RWPE2 (cell line): Measurements from ENCODE around the gene KRTAP10-1.

Experiments
- ATAC-seq: fragments of 200-7000 bp; cut with Tn5 transposase; 3 replicates; pipeline ENCODE4 v1.9.1; 2021; ENCODE audit warnings: low read depth
- DNase-seq: peaks from one replicate; pipeline ENCODE4 v3.0.0-alpha.2; 2020; ENCODE audit warnings: low spot score
- H3K27ac ChIP-seq: fragments of 450-650 bp; 2 replicates; pipeline ENCODE4 v1.5.1; 2017; ENCODE audit warnings: mild to moderate bottlenecking; ENCODE audit not compliant: poor library complexity, severe bottlenecking
- H3K27me3 ChIP-seq: fragments of 250-450 bp; sonication (Bioruptor Pico); 2 replicates; pipeline ENCODE4 v1.5.1; 2021; ENCODE audit warnings: mild to moderate bottlenecking, moderate library complexity; ENCODE audit not compliant: insufficient read depth, poor library complexity, severe bottlenecking
- H3K36me3 ChIP-seq: fragments of 250-450 bp; sonication (Bioruptor Pico); 2 replicates; pipeline ENCODE4 v1.5.1; 2020; ENCODE audit warnings: low read depth, mild to moderate bottlenecking, moderate library complexity
- H3K4me1 ChIP-seq: fragments of 250-450 bp; sonication (Bioruptor Pico); 2 replicates; pipeline ENCODE4 v1.5.1; 2021; ENCODE audit warnings: mild to moderate bottlenecking, moderate library complexity; ENCODE audit not compliant: insufficient read depth, poor library complexity, severe bottlenecking
- H3K4me3 ChIP-seq: fragments of 250-450 bp; sonication (Bioruptor Pico); 2 replicates; pipeline ENCODE4 v1.5.1; 2021; ENCODE audit warnings: mild to moderate bottlenecking, moderate library complexity; ENCODE audit not compliant: severe bottlenecking
- H3K9me3 ChIP-seq: fragments of 250-450 bp; sonication (Bioruptor Pico); 2 replicates; pipeline ENCODE4 v1.5.1; 2021; ENCODE audit warnings: mild to moderate bottlenecking, moderate library complexity; ENCODE audit not compliant: severe bottlenecking
- CTCF ChIP-seq: fragments of 450-650 bp; IDR thresholded peaks from one replicate; pipeline ENCODE4 v1.5.1; 2017; ENCODE audit warnings: mild to moderate bottlenecking, moderate library complexity; ENCODE audit not compliant: poor library complexity, severe bottlenecking

Gene KRTAP10-1

DNA sequence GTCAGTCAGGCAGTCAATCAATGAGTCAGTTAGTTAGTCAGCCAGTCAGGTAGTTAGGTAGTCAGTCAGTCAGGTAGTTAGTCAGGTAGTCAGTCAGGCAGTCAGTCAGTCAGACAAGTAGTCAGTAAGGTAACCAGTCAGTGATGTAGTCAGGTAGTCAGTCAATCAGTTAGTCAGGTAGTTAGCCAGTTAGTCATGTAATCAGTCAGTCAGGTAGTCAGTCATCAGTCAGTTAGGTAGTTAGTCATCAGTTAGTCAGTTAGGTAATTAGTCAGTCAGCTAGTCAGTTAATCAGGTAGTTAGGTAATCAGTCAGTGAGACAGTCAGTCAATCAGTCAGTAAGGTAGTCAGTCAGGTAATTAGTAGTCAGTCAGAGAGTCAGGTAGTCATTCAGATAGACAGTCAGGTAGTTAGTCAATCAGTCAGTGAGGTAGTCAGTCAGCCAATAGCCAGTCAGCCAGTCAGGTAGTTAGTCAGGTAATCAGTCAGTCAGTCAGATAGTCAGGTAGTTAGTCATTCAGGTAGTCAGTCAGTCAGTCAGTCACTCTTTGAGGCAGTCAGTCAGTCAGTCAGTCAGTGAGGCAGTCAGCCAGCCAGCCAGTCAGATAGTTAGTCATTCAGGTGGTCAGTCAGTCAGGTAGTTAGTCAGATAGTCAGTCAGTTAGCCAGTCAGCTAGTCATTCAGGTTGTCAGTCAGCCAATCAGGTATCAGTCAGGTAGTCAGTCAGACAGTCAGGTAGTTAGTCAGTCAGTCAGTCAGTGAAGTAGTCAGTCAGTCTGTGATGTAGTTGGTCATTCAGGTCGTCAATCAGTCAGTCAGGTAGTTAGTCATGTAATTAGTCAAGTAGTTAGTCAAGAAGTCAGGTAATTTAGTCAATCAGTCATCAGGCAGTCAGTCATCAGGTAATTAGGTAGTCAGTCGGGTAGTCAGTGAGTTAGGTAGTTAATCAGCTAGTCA lies 15.3 kb downstream of the KRTAP10-1 start:
- no peak overlapping the region for H3K4me3 ChIP-seq
- H3K9me3 ChIP-seq = peaks cover 7% of the 10 kb centered on the region
- H3K27me3 ChIP-seq = no peaks in the 10 kb centered on the region
- H3K36me3 ChIP-seq = no peaks in the 10 kb centered on the region
- no peak for TF ChIP-seq CTCF
- no peak overlapping the region for H3K27ac ChIP-seq
- no peak for ATAC-seq
- H3K4me1 ChIP-seq = no peaks in the 10 kb centered on the region
- no peak for DNase-seq

DNA sequence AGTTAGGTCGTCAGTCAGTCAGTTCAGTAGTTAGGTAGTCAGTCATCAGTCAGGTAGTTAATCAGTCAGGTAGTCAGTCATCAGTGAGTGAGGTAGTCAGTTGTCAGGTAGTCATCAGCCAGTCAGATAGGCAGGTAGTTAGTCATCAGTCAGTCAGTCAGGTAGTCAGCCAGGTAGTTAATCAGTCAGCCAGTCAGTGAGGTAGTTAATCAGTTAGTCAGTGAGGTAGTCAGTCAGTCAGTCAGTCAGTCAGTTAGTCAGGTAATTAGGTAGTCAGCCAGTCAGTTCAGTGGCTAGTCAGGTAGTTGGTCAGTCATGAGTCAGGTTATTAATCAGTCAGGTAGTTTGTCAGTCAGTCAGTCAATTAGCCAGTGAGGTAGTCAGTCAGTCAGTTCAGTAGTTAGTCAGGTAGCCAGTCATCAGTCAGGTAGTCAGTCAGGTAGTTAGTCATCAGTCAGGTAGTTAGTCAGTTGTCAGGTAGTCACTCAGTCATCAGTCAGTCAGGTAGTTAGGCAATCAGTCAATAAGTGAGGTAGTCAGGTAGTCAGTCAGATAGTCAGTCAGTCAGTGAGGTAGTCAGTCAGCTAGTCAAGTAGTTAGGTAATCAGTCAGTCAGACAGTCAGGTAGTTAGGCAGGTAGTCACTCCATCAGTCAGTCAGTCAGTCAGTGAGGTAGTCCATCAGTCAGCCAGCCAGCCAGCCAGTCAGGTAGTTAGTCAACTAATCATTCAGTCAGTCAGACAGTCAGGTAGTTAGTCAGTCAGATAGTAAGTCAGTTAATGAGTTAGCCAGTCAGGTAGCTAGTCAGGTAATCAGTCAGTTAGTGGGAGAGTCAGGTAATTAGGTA lies 16.2 kb downstream of the KRTAP10-1 start:
- no peak for TF ChIP-seq CTCF
- no peaks in the 10 kb centered on the region for H3K27me3 ChIP-seq
- no peaks in the 10 kb centered on the region for H3K36me3 ChIP-seq
- H3K27ac ChIP-seq = no peak overlapping the region
- no peaks in the 10 kb centered on the region for H3K4me1 ChIP-seq
- no peak; the same call in 2 of the 3 replicates for ATAC-seq
- no peak overlapping the region for H3K4me3 ChIP-seq
- H3K9me3 ChIP-seq = peaks cover 7% of the 10 kb centered on the region
- no peak for DNase-seq

DNA sequence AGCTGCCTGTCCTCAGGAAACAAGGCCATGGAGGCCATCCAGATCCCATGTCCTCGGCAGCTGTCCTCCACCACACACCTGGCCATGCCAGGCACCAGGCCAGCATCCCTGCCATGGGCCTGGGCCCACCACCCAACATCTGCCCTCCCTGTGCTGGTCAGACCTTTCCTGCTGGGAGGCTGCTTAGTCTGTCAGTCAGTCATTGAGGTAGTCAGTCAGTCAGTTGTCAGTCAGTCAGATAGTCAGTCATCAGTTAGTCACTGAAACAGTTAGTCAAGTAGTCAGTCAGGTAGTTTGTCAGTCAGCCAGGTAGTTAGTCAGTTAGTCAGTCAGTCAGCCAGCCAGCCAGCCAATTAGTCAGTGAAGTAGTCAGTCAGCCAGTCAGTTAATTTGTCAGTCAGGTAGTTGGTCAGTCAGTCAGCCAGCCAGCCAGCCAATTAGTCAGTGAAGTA lies 17.2 kb downstream of the KRTAP10-1 start:
- Histone ChIP-seq H3K36me3 (no peaks in the 10 kb centered on the region), H3K4me3 (no peak overlapping the region), H3K27me3 (no peaks in the 10 kb centered on the region), H3K9me3 (peaks cover 7% of the 10 kb centered on the region), H3K27ac (no peak overlapping the region), H3K4me1 (no peaks in the 10 kb centered on the region)
- DNase-seq (no peak), ATAC-seq (no peak)
- no peak for TF ChIP-seq CTCF

- ATAC-seq (no peak), DNase-seq (peak; percentile 47)
- Histone ChIP-seq H3K4me3 (no peak overlapping the region), H3K27me3 (no peaks in the 10 kb centered on the region), H3K36me3 (no peaks in the 10 kb centered on the region), H3K27ac (no peak overlapping the region), H3K4me1 (no peaks in the 10 kb centered on the region), H3K9me3 (peaks cover 7% of the 10 kb centered on the region)
- TF ChIP-seq CTCF = no peak
These were observed 17.9 kb downstream of the KRTAP10-1 start for GRCh38 chr21:44521928-44522752.
